ENCODE measurements around the gene PLEKHO2.

Gene PLEKHO2

DNA sequence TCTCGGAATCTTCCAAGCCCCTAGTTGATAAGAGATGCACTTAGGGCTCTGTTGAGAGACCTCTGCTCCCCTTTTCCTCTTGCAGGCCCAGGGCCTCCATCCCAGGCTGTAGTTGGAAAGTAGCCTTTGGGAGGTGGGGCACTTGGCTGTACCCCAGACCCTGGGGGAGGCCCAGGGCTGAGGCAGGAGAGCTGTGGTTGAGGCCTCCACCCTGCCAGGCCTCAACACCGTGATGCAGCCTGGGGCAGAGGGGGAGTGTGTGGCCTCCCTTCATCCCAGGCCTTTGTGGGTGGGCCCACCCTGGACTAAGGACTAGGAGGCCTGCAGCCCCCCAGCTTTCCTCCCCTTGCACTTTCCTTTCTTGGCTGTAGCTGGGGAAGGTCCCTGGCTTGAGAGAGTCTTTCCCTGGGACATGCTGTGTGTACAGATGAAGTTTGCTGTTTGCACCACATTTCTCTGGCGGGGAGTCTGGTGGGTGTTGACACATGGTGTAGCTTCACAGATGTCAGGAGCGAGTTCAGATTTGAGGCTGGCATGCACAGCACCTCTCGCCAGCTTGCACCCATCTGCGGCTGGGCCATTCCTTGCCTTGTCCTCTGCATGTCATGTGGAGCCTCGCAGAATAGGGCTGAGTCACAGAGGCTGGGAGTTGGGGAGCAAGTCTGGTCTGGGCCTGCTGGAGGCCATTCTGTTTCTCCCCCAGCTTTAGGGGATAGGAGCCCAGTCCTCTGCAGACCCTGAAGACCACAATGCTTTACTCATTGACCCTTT, 13.7 kb downstream of the PLEKHO2 start:
- no peak for DNase-seq (ENCODE audit: low read depth in 3 of 3)

DNA sequence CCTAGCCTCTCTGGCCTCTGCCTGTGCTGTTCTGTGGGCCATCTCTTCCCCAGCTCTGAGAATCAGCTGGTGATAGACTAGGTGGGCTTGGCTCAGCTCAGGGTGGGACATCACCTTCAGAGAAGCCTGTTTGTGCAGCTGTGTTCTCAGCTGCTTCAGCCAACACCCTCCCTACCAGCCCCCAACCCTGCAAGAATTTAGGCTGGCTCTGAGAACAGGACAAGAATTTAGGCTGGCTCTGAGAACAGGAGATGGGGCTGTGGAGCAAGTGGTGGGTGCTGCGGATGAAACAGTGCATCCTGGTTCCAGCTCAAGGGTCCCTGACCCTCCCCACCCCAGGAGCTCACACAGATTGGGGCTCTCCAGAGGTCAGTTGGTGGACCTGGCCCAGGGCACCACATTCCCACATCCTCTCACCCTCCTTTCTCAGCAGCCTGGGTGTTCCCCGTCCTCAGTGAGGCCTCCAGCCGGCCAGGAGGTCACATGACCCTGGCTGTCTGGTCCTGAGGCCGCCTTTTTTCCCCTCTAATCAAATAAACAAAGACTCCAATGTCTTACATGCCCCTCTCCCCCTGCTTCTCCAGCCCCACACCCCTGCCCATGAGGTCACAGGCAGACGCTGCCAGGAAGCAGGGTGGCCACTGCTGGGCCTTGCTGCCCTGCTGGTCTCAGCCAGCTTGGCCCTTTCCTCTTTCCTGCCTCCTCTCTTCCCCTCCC, 14.9 kb downstream of the PLEKHO2 start:
- DNase-seq (ENCODE audit: low read depth in 3 of 3), result no peak

GRCh38 chr15:64857421-64857820, 15.7 kb downstream of the PLEKHO2 start:
- no peak for DNase-seq (ENCODE audit: low read depth in 3 of 3)

GRCh38 chr15:64858021-64858575, 16.4 kb downstream of the PLEKHO2 start:
- DNase-seq (ENCODE audit: low read depth in 3 of 3), result no peak

DNA sequence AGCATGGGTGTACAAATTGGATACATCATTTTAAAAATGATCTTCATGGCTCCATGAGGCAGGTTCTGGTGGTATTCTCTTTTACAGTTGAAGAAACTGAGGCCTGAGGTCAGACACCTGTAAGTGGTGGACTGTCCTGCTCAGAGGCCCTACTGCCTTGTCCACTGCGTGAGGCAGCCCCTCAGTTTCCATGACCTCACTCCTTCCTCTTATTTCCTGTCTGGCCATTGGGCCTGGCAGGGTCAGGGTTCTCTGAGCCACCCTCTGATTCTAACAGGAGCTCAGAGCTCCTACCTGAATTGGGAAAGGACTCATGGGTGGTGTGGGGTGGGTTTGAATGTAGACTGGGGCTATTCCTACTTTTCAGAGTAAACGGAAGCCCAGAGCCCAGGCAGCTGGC, 17.5 kb downstream of the PLEKHO2 start:
- no peak for DNase-seq (ENCODE audit: low read depth in 3 of 3)

- no peak for DNase-seq (ENCODE audit: low read depth in 3 of 3)
Observed at GRCh38 chr15:64861331-64861730, 19.6 kb downstream of the PLEKHO2 start.

GRCh38 chr15:64861960-64862359, 20.2 kb downstream of the PLEKHO2 start:
- no peak for DNase-seq (ENCODE audit: low read depth in 3 of 3)

GRCh38 chr15:64862408-64862807, 20.7 kb downstream of the PLEKHO2 start:
- DNase-seq (ENCODE audit: low read depth in 3 of 3), result no peak

- no peak for DNase-seq (ENCODE audit: low read depth in 3 of 3)
Observed at GRCh38 chr15:64864068-64864467, 22.4 kb downstream of the PLEKHO2 start.

GRCh38 chr15:64865126-64865997, 23.6 kb downstream of the PLEKHO2 start:
- no peak for DNase-seq (ENCODE audit: low read depth in 3 of 3)

- no peak for DNase-seq (ENCODE audit: low read depth in 3 of 3)
Observed at GRCh38 chr15:64865998-64866520, 24.3 kb downstream of the PLEKHO2 start.

- DNase-seq (ENCODE audit: low read depth in 3 of 3), result no peak
Observed at GRCh38 chr15:64869501-64869900, 27.8 kb downstream of the PLEKHO2 start.

DNA sequence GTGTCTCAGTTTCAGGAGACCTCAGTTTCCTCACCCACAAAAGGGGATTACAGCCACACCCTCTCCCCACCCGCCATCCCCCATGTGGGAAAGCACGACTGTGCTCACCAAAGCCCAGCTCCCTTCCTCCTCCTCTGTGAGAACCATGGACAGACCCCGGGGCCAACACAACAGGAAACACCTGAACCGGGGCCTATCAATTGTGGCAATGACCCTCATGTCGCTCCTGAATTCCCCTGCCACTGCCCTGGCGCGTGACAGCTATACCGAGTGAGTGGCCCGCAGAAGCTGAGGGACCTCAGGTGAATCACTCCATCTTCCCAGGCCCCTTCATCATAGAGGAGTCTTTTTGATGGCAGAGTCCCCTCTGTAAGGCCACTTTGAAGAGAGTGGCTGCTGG, 28.6 kb downstream of the PLEKHO2 start:
- DNase-seq (ENCODE audit: low read depth in 3 of 3), result no peak

DNA sequence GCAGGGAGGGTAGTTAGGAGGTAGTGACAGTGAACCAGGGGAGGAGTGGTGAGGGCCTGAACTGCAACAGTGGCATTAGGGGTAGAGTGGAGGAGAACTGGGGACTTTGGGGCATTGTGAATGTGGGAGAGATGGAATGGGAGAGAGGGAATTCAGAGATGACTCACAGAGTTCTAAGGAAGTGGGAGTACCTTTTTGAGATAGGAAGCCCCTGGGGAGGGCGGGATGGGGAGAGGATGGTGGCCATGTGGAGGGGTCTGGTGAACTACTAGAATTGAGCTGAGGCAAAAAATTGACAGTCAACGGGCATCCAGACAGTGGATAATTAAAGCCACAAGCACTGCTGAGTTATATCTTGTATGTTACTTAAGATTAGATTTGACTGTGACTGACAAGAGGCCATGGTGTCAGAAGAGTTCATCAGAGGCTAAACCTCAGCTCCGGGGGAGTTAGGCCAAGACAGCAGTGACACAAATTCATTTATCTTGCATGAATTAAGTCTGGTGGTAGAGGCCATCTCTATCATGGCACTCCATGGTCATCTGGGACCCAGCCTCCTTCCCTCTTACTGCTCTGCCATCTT, 34.0 kb downstream of the PLEKHO2 start:
- DNase-seq (ENCODE audit: low read depth in 3 of 3), result no peak

DNA sequence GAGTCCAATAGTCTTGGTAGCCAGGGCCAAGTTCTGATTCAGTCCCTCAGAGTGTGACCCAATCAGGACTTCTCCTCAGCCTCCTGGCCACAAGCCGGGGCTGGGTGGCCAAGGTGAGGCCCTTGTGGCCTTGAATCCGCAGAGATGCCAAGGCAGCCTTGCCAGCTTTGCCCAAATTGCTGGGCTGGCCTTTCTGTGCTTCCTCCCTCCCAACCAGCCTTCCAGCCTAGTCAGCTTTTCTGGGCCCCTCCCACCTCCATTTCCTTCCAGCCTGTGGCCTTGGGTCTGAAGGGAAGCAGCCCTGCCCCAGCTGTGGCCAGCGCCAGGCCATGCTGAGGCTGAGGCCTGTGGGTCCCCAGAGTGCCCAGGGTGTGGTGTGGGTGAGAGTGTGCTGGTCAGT, 35.7 kb downstream of the PLEKHO2 start:
- DNase-seq (ENCODE audit: low read depth in 3 of 3), result no peak

- DNase-seq (ENCODE audit: low read depth in 3 of 3), result no peak
Observed at GRCh38 chr15:64878705-64879104, 37.0 kb downstream of the PLEKHO2 start.

DNA sequence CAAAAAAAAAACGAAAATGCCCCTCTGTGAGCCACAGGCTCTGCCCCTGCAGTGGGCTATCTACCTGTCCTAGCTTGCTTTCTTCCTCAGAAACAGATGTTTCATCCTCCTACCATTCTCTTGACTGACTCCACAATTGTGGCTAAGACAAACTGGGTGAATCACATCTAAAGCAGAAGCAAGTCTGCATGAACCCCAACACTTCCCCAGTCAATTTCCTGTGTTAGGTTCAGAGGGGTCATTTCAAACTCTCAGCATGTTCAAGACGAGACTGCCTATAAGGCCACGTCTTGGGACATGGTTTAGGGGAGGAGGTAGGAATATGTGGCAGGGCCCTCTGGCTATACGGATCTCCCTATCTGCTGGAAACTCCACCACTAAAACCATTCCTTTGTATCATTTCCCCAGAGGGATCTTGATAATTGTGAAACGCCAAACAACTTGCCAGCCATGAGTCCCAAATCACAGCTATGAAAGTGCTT, 41.4 kb downstream of the PLEKHO2 start:
- no peak for DNase-seq (ENCODE audit: low read depth in 3 of 3)

DNA sequence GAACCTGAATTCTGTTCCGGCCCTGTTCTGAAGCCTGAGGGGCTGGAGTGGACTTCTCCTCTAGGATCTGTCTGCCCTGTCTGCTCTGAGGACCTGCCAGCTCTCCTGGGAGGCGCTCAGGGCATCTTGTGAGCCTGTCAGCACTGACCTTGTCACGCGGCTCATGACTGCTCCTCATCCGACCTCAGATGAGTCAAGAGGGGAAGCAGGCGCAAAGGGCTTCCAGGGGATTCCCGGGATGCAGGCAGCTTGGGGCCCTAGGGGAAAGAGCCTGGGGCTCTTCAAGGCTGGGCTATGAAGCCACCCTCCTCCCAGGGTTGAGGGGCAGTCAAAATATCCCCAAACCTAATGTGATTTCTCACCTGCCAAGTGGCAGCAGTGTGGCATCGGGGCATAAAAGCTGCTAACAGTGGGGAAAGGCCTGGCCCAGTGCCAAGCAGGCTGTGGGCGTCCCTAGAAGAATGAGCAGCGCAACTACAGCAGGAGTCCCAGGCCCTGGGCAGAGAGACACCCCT, 42.3 kb downstream of the PLEKHO2 start:
- peak; percentile 51 to 79 (median 62) for DNase-seq (ENCODE audit: low read depth in 3 of 3)

DNA sequence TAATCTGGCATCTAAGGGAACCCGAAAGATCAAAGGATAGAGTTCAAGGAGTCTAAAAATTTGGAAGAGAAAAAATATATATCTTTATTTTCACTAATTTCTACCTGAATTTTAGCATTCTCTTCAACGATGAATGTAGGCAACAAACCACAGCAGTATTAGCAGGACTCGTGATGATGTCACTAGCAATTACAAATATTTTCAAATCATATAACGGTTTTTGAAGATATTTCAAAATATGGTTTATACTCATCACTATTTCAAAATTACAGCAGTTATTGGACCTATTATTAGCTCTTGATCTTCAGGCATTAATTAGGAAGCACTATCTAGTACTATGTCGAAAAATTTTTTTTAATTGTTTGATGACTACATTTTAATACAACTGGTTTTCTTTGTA, 43.0 kb downstream of the PLEKHO2 start:
- no peak for DNase-seq (ENCODE audit: low read depth in 3 of 3)

- DNase-seq (ENCODE audit: low read depth in 3 of 3), result no peak
Observed at GRCh38 chr15:64888336-64888735, 46.6 kb downstream of the PLEKHO2 start.

DNA sequence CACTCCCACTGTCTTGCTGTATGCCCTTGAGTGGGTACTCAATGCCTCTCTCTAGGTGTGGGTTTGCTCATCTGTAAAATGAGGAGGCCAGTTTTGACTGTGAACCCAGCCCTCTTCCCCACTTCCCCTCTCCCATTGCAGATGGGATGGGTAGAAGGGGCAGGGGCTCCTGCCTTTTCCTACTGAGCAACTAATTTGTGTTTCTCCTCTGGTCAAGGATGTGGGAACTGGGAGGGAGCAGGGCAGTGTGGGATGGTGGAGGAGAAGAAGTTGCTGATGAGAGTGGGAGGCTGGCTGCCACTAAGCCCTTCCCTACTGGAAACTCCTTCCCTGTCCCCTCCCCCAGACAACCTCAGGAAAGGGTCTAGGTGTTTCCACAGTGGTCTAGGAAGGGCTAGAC, 49.8 kb downstream of the PLEKHO2 start:
- DNase-seq (ENCODE audit: low read depth in 3 of 3), result no peak
